ENCODE measurements around the gene DCXR. TPM values are rescaled to one million over a fixed set of nuclear protein-coding genes. Genes with fewer than 3 reads are reported as not detected.
A peak's percentile ranks its signal among the peaks of the same experiment; 100 is the strongest.

The DCXR gene
- total and polyA plus RNA-seq, 2 of the 13 experiments (the other 11 are each of a cell fraction or from before 2014, with no cell fraction given) = 287 to 311 TPM

DNA sequence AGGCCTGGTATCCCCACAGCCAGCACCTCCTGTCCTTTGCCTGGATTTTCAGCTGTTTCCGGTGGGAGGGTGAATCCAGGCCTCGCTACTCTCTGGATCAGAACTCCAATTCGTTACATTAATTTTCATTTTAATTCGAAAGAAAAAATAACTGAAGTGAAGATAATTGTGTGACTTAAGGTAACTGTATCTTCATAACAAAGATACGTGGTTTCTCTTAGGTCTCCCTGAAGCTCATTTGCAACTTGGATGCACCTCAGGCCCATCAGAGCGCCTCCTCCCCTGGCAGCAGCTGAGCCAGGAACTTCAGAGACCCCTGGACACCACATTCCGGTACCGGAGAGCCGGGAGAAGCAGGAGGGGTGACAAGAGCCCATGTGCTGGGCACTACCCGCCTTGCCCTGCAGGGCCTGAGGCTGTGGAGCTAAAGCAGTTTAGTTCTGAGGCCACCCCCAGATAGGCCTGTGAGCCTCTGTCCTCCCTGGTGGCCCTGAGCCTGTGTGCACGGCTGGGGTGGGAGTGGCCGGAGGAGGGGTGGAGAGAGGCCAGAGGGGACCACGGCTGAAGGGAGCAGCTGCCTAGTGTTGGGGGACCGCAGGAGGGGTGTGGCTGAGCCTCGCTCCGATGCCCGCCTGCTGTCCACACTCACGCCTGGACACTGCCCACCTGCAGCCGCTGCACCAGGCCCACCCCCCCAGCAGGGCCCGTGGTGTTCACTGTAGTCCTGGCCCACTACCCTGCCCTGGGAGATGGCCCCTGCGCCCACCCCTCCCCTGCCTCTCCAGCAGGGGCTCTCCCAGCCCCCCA lies 39.5 kb upstream of the DCXR start (continued):
- TF ChIP-seq, protein P1, sequence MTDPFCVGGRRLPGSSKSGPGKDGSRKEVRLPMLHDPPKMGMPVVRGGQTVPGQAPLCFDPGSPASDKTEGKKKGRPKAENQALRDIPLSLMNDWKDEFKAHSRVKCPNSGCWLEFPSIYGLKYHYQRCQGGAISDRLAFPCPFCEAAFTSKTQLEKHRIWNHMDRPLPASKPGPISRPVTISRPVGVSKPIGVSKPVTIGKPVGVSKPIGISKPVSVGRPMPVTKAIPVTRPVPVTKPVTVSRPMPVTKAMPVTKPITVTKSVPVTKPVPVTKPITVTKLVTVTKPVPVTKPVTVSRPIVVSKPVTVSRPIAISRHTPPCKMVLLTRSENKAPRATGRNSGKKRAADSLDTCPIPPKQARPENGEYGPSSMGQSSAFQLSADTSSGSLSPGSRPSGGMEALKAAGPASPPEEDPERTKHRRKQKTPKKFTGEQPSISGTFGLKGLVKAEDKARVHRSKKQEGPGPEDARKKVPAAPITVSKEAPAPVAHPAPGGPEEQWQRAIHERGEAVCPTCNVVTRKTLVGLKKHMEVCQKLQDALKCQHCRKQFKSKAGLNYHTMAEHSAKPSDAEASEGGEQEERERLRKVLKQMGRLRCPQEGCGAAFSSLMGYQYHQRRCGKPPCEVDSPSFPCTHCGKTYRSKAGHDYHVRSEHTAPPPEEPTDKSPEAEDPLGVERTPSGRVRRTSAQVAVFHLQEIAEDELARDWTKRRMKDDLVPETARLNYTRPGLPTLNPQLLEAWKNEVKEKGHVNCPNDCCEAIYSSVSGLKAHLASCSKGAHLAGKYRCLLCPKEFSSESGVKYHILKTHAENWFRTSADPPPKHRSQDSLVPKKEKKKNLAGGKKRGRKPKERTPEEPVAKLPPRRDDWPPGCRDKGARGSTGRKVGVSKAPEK (CRISPR knock-in tag; IDR thresholded peaks at IDR 0.05; ENCODE audit: borderline replicate concordance) = peak; percentile 0; the same call in 1 of the 2 replicates
- TF ChIP-seq ZNF136 (CRISPR knock-in tag; IDR thresholded peaks at IDR 0.05; ENCODE audit: low read depth) = no peak
- peak; percentile 29 for TF ChIP-seq MED8 (CRISPR knock-in tag; IDR thresholded peaks at IDR 0.05; ENCODE audit: insufficient replicate concordance)
- TF ChIP-seq, protein P2, sequence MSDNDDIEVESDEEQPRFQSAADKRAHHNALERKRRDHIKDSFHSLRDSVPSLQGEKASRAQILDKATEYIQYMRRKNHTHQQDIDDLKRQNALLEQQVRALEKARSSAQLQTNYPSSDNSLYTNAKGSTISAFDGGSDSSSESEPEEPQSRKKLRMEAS (IDR thresholded peaks at IDR 0.05) = 0 out of 2 replicates have a peak, but pooled peaks have one; percentile 8
- TF ChIP-seq, protein P3, sequence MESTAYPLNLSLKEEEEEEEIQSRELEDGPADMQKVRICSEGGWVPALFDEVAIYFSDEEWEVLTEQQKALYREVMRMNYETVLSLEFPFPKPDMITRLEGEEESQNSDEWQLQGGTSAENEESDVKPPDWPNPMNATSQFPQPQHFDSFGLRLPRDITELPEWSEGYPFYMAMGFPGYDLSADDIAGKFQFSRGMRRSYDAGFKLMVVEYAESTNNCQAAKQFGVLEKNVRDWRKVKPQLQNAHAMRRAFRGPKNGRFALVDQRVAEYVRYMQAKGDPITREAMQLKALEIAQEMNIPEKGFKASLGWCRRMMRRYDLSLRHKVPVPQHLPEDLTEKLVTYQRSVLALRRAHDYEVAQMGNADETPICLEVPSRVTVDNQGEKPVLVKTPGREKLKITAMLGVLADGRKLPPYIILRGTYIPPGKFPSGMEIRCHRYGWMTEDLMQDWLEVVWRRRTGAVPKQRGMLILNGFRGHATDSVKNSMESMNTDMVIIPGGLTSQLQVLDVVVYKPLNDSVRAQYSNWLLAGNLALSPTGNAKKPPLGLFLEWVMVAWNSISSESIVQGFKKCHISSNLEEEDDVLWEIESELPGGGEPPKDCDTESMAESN (CRISPR knock-in tag; conservative IDR thresholded peaks at IDR 0.05) = 0 out of 2 replicates have a peak, but pooled peaks have one; percentile 34
- TF ChIP-seq TAF15 (IDR thresholded peaks at IDR 0.05; ENCODE audit: low read depth, low read length, poor library complexity, severe bottlenecking) = peak; percentile 31
- TF ChIP-seq, protein P4, sequence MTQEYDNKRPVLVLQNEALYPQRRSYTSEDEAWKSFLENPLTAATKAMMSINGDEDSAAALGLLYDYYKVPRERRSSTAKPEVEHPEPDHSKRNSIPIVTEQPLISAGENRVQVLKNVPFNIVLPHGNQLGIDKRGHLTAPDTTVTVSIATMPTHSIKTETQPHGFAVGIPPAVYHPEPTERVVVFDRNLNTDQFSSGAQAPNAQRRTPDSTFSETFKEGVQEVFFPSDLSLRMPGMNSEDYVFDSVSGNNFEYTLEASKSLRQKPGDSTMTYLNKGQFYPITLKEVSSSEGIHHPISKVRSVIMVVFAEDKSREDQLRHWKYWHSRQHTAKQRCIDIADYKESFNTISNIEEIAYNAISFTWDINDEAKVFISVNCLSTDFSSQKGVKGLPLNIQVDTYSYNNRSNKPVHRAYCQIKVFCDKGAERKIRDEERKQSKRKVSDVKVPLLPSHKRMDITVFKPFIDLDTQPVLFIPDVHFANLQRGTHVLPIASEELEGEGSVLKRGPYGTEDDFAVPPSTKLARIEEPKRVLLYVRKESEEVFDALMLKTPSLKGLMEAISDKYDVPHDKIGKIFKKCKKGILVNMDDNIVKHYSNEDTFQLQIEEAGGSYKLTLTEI (CRISPR knock-in tag; conservative IDR thresholded peaks at IDR 0.05) = no peak
- TF ChIP-seq ZNF724P (CRISPR knock-in tag; IDR thresholded peaks at IDR 0.05; ENCODE audit: borderline replicate concordance) = peak; percentile 92
- peak; percentile 61; the same call in 1 of the 2 replicates for TF ChIP-seq ATF7-NPFF (CRISPR knock-in tag; IDR thresholded peaks at IDR 0.05; ENCODE audit: low read depth)
- TF ChIP-seq MED13 (CRISPR knock-in tag; IDR thresholded peaks at IDR 0.05) = no peak
- peak; percentile 31 for TF ChIP-seq RBM39 (IDR thresholded peaks at IDR 0.05; ENCODE audit: low read depth, low read length, poor library complexity, severe bottlenecking)
- peak; percentile 96 for TF ChIP-seq AGO2 (optimal IDR thresholded peaks at IDR 0.05; ENCODE audit: low read depth, low read length)
- TF ChIP-seq FOSL2 (CRISPR knock-in tag; IDR thresholded peaks at IDR 0.05) = no peak
- TF ChIP-seq, protein P5, sequence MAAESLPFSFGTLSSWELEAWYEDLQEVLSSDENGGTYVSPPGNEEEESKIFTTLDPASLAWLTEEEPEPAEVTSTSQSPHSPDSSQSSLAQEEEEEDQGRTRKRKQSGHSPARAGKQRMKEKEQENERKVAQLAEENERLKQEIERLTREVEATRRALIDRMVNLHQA (CRISPR knock-in tag; IDR thresholded peaks at IDR 0.05) = no peak
- no peak for TF ChIP-seq SYNCRIP (IDR thresholded peaks at IDR 0.05; ENCODE audit: insufficient read depth, low read depth, low read length)
- TF ChIP-seq ZNF510 (CRISPR knock-in tag; IDR thresholded peaks at IDR 0.05; ENCODE audit: low read depth) = no peak
- TF ChIP-seq, protein P6, sequence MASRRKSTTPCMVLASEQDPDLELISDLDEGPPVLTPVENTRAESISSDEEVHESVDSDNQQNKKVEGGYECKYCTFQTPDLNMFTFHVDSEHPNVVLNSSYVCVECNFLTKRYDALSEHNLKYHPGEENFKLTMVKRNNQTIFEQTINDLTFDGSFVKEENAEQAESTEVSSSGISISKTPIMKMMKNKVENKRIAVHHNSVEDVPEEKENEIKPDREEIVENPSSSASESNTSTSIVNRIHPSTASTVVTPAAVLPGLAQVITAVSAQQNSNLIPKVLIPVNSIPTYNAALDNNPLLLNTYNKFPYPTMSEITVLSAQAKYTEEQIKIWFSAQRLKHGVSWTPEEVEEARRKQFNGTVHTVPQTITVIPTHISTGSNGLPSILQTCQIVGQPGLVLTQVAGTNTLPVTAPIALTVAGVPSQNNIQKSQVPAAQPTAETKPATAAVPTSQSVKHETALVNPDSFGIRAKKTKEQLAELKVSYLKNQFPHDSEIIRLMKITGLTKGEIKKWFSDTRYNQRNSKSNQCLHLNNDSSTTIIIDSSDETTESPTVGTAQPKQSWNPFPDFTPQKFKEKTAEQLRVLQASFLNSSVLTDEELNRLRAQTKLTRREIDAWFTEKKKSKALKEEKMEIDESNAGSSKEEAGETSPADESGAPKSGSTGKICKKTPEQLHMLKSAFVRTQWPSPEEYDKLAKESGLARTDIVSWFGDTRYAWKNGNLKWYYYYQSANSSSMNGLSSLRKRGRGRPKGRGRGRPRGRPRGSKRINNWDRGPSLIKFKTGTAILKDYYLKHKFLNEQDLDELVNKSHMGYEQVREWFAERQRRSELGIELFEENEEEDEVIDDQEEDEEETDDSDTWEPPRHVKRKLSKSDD (CRISPR knock-in tag; IDR thresholded peaks at IDR 0.05; ENCODE audit: low read depth) = no peak
